NK-92 treated with Interleukin-12 subunit alpha and Interleukin-12 subunit beta, amount 100 ng/mL, for 24 hours (cell line): Measurements from ENCODE around the gene SH2B2.
"Not testable (repeated sequence)": the region's sequence is repeated elsewhere in the genome, so short reads cannot be mapped to it uniquely, and the experiment has no call there.

Source experiments
- DNase-seq: peaks from one replicate; lab custom pipeline; 2025; lab: John Stamatoyannopoulos, UW

Gene SH2B2

DNA sequence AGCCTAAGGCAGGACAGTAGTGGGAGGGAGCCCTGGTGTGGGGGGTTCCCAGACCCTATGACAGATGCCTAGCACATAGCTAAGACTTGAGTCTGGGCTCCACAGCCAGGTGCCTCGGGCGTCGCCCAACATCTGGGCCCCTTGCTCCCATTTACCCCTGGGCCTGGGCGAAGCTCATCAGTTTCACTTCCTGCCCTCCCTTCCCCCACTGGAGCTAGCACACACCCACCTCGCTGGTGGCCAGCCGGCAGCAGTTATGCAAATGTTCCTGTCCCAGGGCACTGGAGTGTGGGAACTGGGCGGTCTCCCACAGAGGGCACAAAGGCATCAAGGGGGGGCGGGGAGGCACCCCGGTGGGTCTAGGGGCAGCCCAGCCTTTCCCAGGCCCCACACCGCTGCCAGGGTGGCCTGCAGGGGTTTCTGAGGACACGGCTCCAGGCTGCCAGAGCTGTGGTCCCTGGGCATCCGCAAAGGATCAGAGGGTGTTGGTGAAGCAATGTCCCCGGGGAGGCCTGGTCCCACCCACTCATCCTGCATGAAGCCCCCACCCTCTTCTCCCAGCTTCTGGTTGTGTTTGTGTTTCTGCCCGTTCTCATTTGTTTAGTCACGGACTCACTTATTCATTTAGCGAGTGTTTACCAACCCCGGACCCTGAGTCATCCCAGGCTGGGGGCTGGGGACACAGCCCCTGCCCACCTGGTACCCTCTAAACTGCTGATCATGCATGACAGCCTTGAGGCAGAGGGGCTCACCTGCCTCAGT lies 20.4 kb downstream of the SH2B2 start:
- DNase-seq, result no peak

DNA sequence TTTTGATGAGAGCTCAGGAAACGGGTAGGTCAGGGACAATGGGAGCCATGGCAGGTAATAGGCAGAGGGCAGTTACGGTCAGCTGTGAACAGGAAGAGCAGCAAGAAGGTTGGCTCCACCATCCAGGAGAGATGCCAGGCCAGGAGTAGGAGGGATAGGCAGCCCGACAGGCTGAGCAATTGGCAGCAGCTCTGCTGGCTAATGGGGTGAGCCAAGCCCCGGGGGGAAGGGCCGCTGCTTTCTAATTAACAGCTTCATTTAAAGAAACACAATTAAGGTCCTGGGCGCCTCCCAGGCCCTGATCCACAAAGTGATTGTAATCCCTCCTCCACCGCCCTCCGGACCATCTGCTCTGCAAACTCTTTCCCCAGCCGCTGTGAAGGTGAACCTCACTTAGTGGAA lies 23.7 kb downstream of the SH2B2 start:
- DNase-seq, result no peak

DNA sequence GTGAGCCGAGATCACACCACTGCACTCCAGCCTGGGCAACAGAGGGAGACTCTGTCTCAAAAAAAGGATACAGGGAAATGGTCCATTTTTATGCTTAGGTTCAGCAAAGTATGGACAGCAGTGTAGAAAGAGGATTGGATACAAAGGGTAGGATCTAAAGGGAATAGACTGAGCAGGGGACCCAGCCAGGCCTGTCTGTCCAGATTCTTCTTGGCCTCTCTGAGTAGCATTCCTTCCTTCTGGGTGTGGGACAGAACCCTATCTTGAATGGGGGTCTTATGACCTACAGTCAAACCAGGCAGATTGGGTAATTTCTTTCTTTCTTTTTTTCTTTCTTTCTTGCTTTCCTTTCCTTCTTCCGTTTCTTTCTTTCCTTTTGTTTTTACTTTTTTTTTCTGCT lies 25.6 kb downstream of the SH2B2 start:
- no peak for DNase-seq

DNA sequence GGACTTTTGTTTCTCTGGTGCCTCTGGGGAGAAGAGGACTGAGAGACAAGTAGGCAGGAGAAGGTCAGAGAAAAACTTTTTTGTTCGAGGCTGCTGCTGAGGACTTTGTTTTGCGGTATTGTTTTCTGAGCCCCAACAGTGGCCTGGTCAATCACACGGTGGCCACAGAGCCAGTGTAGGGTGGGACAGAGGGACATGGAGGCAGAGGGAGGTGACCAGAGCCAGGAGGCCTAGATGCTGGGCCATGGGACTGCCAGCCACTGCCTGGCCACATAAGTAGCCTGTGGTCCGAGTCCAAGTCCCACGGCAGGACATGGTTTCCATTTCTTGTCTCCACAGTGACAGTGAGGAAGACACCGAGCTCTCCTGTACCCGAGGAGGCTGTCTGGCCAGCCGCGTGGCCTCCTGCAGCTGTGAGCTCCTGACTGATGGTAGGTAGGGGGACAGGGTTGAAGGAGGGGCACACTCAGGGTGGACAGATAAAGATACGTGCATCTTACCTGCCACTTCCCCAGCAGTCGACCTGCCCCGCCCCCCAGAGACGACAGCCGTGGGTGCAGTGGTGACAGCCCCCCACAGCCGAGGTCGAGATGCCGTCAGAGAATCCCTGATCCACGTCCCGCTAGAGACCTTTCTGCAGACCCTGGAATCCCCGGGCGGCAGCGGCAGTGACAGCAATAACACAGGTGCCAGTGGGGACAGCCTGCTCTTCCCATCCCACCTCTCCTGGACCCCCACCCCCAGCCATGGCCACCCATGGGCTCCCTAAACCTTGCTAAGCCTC lies 27.5 kb downstream of the SH2B2 start:
- no peak for DNase-seq

DNA sequence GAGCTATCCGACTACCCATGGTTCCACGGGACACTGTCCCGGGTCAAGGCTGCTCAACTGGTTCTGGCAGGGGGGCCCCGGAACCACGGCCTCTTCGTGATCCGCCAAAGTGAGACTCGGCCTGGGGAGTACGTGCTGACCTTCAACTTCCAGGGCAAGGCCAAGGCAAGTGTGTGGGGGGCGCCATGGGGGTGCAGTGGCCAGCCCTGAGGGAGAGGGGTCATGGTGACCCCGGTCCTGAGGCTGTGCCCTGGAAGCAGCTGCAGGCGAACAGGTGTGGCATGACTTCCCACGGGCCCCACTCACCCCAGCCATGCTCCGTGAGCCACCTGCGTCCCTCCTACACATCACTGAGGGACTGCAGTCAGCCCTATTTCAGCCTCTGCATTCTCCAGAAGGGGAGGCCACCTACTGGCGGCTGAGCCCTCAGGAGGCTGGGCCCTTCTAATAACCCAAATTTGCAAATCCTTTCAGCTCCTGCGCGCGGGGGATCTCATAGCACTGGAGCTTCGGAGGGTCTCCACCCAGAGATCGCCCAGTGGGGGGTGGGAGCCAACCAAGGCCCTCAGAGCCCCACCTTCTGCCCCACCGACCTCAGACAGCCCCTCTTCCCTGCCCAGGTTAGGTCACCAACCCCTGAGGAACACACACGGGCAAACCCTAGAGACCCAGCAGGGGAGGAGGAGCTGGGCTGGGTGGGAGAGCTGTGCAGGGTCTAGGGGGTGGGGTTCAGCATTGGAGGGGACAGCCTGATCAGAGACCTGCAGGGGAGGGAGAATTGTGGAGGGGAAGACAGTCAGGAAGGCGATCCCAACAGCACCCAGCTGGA lies 30.8 kb downstream of the SH2B2 start:
- no peak for DNase-seq

DNA sequence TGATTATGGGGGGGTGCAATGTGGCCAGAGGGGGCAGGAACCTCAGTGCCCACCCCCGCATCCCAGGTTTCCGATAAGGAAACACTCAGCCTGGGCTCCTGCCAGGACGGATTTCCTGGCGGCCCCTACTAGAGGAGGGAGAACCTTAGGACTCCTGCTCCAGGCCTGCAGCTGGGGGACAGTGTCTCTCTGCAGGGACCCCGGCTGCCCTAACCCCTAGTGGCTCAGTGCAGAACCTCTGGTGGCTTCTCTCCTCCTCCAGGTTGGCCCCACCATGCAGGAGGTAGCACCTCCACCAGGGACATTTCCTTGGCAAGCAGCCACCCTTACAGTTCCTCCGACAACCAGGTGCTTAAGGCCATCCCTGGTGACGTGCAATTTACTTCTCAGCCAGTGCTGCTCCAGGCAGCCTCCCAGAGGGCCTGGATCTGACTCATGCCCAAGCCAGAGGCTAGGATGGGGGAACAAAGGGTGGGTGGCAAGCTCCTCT lies 31.9 kb downstream of the SH2B2 start:
- DNase-seq, result no peak

DNA sequence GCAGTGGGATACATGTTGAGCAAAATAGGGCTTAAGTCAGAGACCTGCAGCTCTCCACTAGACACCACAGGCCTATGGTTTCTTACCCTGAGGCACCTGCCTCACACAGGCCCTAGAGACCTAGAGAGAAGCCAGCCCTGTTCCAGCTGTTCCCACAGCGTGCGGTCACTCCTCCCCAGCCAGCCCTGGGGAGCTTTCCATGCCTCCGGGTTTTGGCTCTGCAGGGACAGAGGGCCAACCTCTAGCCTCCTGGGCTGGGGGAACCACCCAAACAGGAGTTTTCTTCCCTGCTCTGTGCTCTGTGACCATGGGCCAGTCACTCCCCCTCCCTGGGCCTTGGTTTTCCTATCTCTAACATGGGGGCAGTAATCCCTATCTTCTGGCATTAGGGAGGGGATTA lies 33.0 kb downstream of the SH2B2 start:
- no peak for DNase-seq

DNA sequence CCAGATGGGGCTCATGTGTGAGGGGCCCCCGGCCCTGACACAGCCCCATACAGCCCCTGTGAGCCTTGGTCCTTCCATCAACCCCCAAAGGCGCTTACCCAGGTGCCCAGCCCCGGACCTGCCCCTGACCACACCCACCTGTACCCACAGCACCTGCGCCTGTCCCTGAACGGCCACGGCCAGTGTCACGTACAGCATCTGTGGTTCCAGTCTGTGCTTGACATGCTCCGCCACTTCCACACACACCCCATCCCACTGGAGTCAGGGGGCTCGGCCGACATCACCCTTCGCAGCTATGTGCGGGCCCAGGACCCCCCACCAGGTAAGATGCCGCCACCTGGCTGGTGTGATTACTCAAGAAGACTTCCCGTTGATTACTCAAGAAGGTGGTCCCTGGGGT lies 33.5 kb downstream of the SH2B2 start:
- no peak for DNase-seq

DNA sequence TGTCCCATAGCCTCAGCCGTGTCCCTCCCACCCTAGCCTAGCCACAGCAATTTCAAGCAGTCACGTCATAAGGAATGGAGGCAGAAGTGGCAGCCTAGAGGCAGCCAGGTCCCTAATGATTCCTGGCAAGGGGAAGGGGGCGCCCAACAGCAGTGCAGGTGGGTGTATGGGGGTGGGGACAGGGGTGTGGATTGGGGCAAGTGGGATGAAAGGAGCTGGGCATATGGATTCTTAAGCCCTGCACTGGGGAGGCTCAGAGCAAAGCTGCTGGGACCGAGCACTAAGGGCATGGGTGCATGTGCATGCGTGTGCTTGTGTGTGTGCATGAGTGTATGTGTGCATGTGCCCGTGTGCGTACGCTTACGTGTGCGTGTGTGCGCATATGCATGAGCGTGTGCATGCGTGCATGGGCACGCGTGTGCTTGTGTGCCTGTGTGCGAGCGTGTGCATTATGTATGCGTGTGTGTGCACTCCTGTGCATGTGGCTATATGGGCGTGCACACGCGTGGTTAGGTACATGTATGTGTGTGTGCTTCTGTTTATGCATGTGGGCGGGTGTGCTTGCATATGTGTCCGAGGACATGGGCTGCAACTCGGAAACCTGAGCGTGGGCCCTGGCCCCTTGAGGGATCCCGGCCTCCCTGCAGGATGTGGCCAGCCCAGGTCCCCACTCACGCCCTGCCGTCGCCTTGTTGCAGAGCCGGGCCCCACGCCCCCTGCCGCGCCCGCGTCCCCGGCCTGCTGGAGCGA lies 34.1 kb downstream of the SH2B2 start:
- DNase-seq, result no peak

DNA sequence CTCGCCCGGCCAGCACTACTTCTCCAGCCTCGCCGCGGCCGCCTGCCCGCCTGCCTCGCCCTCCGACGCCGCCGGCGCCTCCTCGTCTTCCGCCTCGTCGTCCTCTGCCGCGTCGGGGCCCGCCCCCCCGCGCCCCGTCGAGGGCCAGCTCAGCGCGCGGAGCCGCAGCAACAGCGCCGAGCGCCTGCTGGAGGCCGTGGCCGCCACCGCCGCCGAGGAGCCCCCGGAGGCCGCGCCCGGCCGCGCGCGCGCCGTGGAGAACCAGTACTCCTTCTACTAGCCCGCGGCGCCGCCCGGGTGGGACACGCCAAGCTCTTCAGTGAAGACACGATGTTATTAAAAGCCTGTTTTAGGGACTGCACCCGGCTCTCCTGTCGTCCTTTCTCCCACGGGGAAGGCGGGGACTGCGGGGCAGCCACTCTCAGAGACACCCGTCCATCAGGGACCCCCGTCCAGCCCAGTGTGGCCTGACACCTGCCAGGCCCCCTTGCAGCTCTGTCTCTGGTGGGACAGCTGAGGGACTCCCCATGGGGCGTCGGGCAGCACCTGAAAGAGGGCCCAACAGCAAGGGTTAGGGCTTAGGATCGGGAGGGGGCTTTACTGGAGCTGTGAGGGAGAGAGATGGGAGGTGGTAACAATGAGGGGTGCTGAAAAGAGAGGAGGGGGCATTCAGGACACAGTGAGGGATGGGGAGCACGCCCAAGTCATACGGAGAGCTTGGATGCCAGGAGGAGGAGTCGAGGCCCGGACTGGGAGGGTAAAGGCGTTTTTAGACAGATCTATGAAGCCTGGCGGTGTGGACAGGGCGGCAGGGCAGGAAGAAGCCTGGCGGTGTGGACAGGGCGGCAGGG lies 34.9 kb downstream of the SH2B2 start:
- no peak for DNase-seq

DNA sequence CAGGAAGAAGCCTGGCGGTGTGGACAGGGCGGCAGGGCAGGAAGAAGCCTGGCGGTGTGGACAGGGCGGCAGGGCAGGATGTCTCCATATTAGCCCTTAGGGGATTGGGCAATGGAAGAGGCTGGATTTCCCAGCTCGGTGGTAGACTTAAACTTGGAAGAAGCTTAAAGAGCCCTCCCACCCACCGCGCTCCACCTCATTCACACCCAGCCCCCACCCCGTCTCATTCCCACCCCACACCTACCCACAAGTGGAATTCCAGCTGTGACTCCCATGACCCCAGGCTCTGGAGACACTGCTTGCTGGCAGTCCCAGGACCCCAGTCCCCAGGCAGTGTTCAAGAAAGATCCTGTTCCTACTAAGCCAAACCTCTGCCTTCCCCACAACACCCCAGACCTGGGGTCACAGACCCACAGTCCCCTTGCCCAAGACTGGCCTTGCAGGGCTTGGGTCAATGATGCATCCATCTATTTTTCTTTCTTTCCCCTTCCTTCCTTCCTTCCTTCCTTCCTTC lies 35.6 kb downstream of the SH2B2 start:
- no peak for DNase-seq

DNA sequence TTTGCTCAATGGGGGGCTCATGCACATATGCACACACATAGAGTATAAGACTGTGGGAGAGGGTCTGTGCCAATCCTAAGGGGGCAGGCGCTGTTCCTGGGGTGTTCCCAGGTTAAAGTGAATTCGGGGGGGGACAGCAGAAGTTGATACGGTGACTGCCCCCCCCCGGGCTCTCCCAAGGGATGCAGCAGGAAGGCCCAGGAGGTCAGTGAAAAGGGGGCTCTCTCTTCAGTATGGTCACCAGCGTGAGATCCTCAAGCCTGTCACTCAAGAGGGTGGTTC lies 37.2 kb downstream of the SH2B2 start:
- no peak for DNase-seq

DNA sequence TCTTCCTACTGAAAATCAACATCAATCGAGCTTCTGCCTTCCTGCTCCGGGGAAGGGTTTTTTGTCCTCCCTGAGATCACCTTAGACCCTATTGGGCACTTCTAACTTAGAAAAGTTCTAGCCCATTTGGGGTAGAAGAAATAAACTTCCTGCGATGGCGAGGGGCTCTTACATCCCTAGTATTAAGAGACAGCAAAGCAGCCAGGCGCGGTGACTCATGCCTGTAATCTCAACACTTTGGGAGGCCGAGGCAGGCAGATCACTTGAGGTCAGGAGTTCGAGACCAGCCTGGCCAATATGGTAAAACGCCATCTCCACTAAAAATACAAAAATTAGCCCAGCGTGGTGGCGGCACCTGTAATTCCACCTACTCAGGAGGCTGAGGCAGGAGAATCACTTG lies 38.4 kb downstream of the SH2B2 start:
- not testable (repeated sequence) for DNase-seq

DNA sequence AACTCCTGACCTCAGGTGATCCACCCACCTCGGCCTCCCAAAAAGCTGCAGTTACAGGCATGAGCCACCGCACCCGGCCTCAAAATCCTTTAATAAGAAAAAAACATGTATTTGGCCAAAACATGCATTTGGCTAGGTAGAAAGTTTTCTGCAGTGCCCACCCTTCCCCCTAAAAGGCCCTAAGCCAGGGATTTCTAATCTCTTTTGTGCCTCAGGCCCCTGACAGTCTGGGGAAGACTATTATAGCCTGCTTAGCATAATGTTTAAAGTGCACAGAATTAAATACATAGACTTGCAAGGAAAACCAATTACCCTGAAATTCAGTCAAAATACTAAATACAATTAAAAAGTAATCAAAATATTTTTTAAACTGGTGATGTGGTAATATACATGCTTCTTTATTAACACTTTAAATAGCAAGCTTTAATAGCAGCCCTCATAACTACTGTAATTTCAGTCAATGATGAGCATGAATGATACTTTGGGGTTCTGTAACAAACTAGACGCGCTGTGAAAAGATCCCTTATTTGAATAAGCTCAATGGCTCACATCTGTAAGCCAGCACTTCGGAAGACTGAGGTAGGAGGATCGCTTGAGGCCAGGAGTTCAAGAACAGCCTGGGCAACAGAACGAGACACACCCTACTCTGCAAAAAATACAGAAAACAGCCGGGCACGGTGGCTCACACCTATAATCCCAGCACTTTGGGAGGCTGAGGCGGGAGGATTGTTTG lies 39.7 kb downstream of the SH2B2 start:
- DNase-seq, result no peak

DNA sequence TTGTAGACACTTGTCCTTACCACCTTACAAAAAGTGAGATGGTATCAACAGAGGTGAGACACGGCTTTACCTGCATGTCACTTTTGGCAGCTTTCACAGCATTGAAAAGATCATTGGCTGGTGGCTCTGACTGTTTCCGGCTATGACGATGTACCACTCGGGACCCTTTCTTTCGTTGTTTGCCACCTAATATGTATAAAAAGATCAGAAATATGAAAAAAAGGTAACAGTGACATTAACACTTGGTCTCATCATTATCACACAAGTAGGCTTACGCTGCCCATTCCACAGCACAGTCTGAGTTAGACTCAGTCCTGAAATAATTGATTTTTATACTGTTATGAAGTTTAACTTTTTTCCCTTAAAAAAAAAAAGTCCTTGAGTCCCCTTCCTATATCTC lies 40.5 kb downstream of the SH2B2 start:
- DNase-seq, result not testable (repeated sequence)

DNA sequence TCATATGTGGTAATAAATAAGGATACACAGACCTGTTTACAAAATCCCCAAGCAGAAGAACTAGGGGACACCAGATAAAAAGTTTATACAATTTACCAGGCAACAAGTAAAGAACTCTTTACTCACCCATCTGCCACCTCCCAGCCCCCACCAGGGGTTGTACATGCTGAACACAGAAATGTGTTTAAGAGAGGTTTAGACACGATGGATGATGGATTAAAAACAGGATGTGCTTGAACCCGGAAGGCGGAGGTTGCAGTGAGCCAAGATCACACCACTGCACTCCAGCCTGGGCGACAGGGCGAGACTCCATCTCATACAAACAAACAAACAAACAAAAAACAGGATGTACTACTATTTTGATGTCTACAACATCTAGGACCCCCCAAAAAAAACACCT lies 42.2 kb downstream of the SH2B2 start:
- not testable (repeated sequence) for DNase-seq

DNA sequence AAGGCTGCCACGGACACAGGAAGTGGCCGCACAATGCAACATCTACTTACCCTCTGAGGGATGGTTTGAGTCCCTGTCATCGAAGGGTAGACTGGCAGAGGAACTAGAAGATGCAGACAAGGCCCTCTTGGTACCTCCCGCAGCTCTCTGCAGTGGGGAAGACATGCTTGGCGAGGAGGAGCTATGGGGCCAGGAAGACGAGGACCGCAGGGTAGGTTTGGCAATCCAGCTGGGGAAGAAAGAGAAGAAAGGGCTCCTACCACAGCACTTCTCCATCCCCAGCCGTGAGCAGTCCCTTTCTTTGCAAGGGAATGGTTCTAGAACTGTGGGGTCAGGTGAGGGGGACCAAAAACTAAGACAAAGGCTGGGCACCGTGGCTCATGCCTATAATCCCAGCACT lies 42.7 kb downstream of the SH2B2 start:
- DNase-seq, result not testable (repeated sequence)

DNA sequence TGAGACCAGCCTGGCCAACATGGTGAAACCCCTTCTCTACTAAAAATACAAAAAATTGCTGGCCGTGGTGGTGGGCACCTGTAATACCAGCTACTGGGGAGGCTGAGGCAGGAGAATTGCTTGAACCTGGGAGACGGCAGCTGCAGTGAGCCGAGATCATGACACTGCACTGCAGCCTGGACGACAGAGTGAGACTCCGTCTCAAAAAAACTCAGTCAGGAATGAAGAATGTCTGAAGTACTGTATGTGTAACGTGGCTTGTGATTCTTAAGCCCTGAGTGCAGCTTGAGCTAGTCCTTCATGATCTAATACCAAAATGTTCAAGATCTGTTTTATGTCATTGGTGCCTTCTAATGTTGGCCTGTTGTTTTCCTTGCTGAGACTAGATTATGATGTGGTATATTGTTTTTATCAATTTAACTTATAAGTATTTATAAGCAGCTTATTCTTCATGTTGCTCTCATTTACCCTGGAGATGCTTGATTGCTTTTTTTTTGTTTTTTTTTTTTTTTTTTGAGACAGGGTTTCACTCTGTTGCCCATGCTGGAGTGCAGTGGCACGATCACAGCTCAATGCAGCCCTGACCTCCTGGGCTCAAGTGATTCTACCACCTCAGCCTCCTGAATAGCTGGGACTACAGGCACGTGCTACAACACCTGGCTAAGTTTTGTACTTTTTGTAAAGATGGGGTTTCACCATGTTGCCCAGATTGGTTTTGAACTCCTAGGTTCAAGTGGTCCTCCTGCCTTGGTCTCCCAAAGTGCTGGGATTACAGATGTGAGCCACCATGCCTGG lies 44.2 kb downstream of the SH2B2 start:
- DNase-seq, result not testable (repeated sequence)

DNA sequence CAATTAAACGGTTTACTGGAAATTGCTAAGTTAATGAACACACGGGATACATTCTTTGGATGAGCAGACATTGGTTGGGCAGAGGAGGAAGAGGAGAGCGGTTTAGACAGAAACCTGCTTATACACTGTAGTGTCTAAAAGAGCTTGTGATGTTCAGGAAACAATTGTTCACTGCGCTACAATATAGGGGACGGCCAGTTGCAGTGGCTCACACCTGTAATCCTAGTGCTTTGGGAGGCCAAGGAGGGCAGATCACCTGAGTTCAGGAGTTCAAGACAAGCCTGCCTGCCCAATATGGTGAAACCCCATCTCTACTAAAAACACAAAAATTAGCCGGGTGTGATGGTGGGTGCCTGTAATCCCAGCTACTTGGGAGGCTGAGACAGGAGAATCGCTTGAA lies 48.9 kb downstream of the SH2B2 start:
- DNase-seq, result not testable (repeated sequence)
